Breast epithelium (tissue), 4 donors: ENCODE results near the gene OR51A4. TPM values are rescaled to one million over a fixed set of nuclear protein-coding genes. Genes with fewer than 3 reads are reported as not detected.

ENCODE experiments used
- DNase-seq, 2 donors: peaks; one replicate each; pipeline ENCODE4 v3.0.0-alpha.2; 2019; ENCODE audit warnings: low spot score in 2 of 2
- H3K27ac ChIP-seq, 2 donors: fragments of 200-600 bp; sonication (generic) in 1 of 2; one replicate each; pipeline ENCODE4 v1.5.1; 2016 to 2019; ENCODE audit warnings: mild to moderate bottlenecking in 1 of 2
- H3K27me3 ChIP-seq, 2 donors: fragments of 200-600 bp; sonication (generic) in 1 of 2; one replicate each; pipeline versions ENCODE4 v1.5.1 to v1.6.0; 2017 to 2019; ENCODE audit warnings: control low read depth in 1 of 2, mild to moderate bottlenecking in 1 of 2
- H3K36me3 ChIP-seq: fragments of 200-600 bp; one replicate; pipeline ENCODE4 v1.5.1; 2019
- H3K4me1 ChIP-seq, 2 donors: fragments of 200-600 bp; sonication (generic); one replicate each; pipeline ENCODE4 v1.5.1; 2016 to 2019; ENCODE audit warnings: control low read depth in 1 of 2
- H3K4me3 ChIP-seq, 3 donors: fragments of 200-600 bp; sonication (generic); 1 replicate in 2 of 3; 2 replicates in 1 of 3; pipeline ENCODE4 v1.5.1; 2016 to 2019; ENCODE audit warnings: mild to moderate bottlenecking in 3 of 3, moderate library complexity in 2 of 3
- H3K9me3 ChIP-seq, 2 donors: fragments of 200-600 bp; sonication (generic) in 1 of 2; one replicate each; pipeline ENCODE4 v1.5.1; 2016 to 2019; ENCODE audit warnings: control low read depth in 1 of 2
- CTCF ChIP-seq, 3 donors: fragments of 450-650 bp; IDR thresholded peaks; one replicate each; pipeline ENCODE4 v1.5.1; 2016 to 2017; ENCODE audit warnings: antibody characterized with exemption in 3 of 3, mild to moderate bottlenecking in 3 of 3, moderate library complexity in 3 of 3
- POLR2A ChIP-seq: fragments of 450-650 bp; IDR thresholded peaks from one replicate; pipeline ENCODE4 v1.6.1; 2016; ENCODE audit warnings: antibody characterized with exemption, mild to moderate bottlenecking, moderate library complexity
- POLR2AphosphoS5 ChIP-seq, 3 donors: sonication (generic); formaldehyde crosslinking; IDR thresholded peaks; one replicate each; pipeline ENCODE4 v1.6.1; 2017; ENCODE audit warnings: antibody characterized with exemption in 3 of 3
- intact Hi-C: fragments of 100-400 bp; cut with DNase I; formaldehyde crosslinking; loops from one replicate; pipeline ENCODE4 v1.15.1; 2023; ENCODE audit warnings: low total_unique reads
- total RNA-seq, 3 donors: library from RNA; depleted of rRNA; stranded (reverse); fragments of >200 nt; gene quantifications; one replicate each; pipeline ENCODE4 v1.1.0, GENCODE V29; 2016

OR51A4 gene
- total RNA-seq, 3 donors from 2014 or later = not detected

DNA sequence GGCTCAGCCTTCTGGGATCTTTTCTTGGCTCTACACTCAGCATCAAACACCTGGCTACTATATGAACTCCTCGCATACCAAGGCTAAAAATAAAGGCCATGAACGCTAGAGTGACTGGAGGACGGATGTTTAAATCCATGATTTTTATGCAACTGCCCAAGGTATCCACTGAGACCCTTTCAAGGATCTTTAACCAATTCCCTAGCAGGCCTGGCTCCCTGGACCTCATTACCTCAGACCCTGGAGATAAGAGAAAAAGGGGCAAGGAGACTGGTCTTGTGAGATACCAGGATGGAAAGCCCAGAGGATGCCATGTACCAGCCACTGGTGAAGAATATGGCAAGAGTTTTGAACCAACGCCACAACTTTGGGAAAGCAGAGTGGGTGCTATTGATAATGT, 28.2 kb downstream of the OR51A4 start, which contains the start of gene OR51G2:
Gene OR51G2, minus strand, starts transcription at position 101 of the 400 bp plus-strand sequence. CDS start 3,687 bp downstream, outside the sequence.
- no peaks in the 10 kb centered on the region for H3K36me3 ChIP-seq

GRCh38 chr11:4916581-4916980, 30.8 kb downstream of the OR51A4 start:
- Histone ChIP-seq H3K9me3 (no peaks in the 10 kb centered on the region), H3K4me3 (no peak overlapping the region), H3K36me3 (no peaks in the 10 kb centered on the region), H3K27ac (no peak overlapping the region), H3K27me3 (no peaks in the 10 kb centered on the region), H3K4me1 (no peaks in the 10 kb centered on the region)
- DNase-seq = no peak
- no peak for TF ChIP-seq POLR2A
- TF ChIP-seq POLR2AphosphoS5 (IDR thresholded peaks at IDR 0.05) = no peak
- intact Hi-C loops = no loop called here

More for the DNA sequence above, 28.2 kb downstream of the OR51A4 start, which contains the start of gene OR51G2:
- H3K4me1 ChIP-seq = no peaks in the 10 kb centered on the region
- intact Hi-C loops = no loop called here
- no peaks in the 10 kb centered on the region for H3K27me3 ChIP-seq
- no peak for DNase-seq
- no peak within 1 kb of the TSS for H3K27ac ChIP-seq
- TF ChIP-seq POLR2A (no peak), CTCF (IDR thresholded peaks at IDR 0.05) (no peak), POLR2AphosphoS5 (IDR thresholded peaks at IDR 0.05) (no peak)
- H3K4me3 ChIP-seq = no peak within 1 kb of the TSS
- H3K9me3 ChIP-seq = no peaks in the 10 kb centered on the region

DNA sequence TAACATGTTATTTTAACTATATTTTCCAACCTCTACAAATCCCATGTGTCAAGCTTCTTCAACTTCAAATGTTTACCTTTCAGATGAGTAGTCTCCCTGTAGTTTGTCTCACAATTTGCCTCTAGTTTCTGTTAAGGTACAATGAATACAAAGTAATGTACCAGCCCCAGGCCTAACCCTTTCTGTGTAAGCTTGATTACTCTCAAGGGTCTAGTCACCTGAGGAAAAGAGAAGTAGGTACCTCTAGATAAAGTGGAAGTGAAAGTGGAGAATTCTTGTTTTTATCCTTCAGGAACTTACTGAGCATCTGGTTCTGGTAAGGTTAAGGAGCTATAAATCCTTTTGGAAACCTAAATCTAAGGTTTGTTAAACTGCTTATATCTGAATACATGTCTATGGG, 43.9 kb downstream of the OR51A4 start, which contains the start of gene OR51A7:
Gene OR51A7, plus strand, starts transcription at position 300 of the 400 bp plus-strand sequence. CDS start 3,587 bp downstream, outside the sequence.
- intact Hi-C loops = loop anchor here (2.0 kb wide), 1 partner anchor 41 kb away; no protein-coding TSS in a partner anchor
- H3K36me3 ChIP-seq = no peaks in the 10 kb centered on the region
- no peak within 1 kb of the TSS for H3K27ac ChIP-seq
- DNase-seq = no peak
- H3K4me3 ChIP-seq = no peak within 1 kb of the TSS
- no peaks in the 10 kb centered on the region for H3K9me3 ChIP-seq
- no peaks in the 10 kb centered on the region for H3K27me3 ChIP-seq
- H3K4me1 ChIP-seq = no peaks in the 10 kb centered on the region
- TF ChIP-seq CTCF (IDR thresholded peaks at IDR 0.05) (no peak), POLR2A (no peak), POLR2AphosphoS5 (IDR thresholded peaks at IDR 0.05) (no peak)

Other genes starting within 250 kb of the OR51A4 start
- not detected for gene OR51E2, start 249.8 kb downstream of the OR51A4 start, total RNA-seq
- gene MMP26, start 242.8 kb downstream of the OR51A4 start, total RNA-seq = not detected
- not detected for gene OR51F1, start 177.7 kb downstream of the OR51A4 start, total RNA-seq
- gene OR52R1, start 143.2 kb downstream of the OR51A4 start, total RNA-seq = not detected
- gene OR51F2, start 126.3 kb downstream of the OR51A4 start, total RNA-seq = not detected
- not detected for gene OR51S1, start 98.4 kb downstream of the OR51A4 start, total RNA-seq
- not detected for gene OR51T1, start 65.7 kb downstream of the OR51A4 start, total RNA-seq
- not detected for gene OR51A7, start 43.8 kb downstream of the OR51A4 start, total RNA-seq
- not detected for gene OR51G2, start 28.3 kb downstream of the OR51A4 start, total RNA-seq
- gene OR51G1, start 23.3 kb downstream of the OR51A4 start, total RNA-seq = not detected
- gene OR51A2, start 8.1 kb upstream of the OR51A4 start, total RNA-seq = not detected
- gene OR51L1, start 47.2 kb upstream of the OR51A4 start, total RNA-seq = not detected
- gene OR52J3, start 98.9 kb upstream of the OR51A4 start, total RNA-seq = not detected
- gene OR52E2, start 112.0 kb upstream of the OR51A4 start, total RNA-seq = not detected
- not detected for gene OR52E1, start 122.0 kb upstream of the OR51A4 start, total RNA-seq
- not detected for gene OR52A5, start 190.8 kb upstream of the OR51A4 start, total RNA-seq
- gene OR52A1, start 207.2 kb upstream of the OR51A4 start, total RNA-seq = not detected